HG02870 (cell line): Measurements from ENCODE around the gene ACTA2.

Experiments used
- ATAC-seq: cut with Tn5 transposase; IDR thresholded peaks from one replicate; pipeline ENCODE4 v1.9.1; 2021; ENCODE audit warnings: mild to moderate bottlenecking, moderate library complexity; ENCODE audit not compliant: unreplicated experiment

The ACTA2 gene

GRCh38 chr10:88896994-88897853 lies 55.3 kb downstream of the ACTA2 start:
- ATAC-seq, result no peak

- no peak for ATAC-seq
Measured at GRCh38 chr10:88896372-88896993, 56.1 kb downstream of the ACTA2 start.

DNA sequence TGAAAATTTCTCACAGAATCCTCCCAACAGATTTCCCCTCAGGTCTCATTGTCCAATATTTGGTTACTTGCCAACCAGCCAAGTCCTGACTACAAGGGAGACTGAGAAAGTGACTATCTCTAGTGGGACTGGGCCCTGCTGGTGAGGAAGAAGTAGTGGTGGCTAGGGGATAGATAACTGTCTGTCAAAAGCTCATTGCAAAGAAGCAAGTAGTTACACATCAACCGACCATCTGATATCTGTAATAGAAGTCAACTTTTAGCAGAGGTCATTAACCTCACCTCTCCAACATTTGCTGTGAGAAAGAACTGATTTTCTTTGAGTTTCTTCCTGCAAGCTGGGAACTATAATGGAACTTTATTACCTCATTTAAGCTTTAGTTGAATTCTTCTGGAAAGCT lies 57.3 kb downstream of the ACTA2 start:
- no peak for ATAC-seq

DNA sequence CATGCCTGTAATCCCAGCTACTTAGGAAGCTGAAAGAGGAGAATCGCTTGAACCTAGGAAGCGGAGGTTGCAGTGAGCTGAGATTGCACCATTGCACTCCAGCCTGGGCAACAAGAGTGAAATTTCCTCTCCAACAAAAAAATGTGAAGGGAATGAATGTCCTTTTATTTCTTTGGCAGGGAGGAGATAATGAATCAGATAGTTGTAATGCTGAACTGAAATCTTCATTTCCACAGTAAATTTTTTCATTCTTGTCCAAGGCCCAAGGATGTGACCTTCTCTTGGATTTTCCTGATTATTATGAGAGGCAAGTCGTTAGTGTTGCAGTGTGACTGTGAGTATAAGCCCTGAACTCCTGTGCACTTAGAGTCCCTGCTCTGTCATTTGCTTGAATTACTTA lies 59.0 kb downstream of the ACTA2 start:
- ATAC-seq, result no peak

- no peak for ATAC-seq
Measured at GRCh38 chr10:88892222-88892967, 60.2 kb downstream of the ACTA2 start.

DNA sequence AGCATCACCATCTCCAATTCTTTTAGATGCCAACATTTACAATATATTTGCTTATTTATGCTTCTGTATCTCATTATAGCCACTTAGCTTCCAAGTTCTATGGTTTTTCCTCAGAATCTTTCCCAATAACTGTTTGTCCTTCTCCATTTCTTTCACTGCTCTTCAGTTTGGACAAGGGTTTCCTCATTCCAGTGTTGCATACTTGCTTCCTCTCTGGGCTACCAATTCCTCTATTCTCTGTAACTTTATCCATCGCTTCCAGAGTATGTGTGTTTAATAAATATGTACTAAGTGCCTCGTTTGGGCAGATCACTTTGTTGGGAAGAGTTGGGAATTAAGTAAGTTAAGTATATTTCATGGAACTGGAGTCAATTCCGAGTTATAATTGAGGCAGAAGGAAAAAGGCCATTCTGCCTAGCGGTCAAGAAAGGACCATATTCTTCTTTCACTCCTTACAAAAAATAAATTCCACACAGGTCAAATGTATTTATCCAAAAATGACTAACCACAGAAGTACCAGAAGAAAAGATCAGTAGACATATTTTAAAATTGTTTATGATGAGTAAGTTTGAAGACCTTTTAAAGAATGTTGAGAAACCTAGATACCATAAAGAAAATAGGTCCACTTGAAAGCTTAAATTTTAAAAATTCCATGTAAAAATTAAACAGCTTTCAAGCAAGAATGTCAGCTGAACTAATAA lies 61.7 kb downstream of the ACTA2 start:
- ATAC-seq, result no peak

- peak; percentile 57 for ATAC-seq
Measured at GRCh38 chr10:88889559-88890337, 62.8 kb downstream of the ACTA2 start.

DNA sequence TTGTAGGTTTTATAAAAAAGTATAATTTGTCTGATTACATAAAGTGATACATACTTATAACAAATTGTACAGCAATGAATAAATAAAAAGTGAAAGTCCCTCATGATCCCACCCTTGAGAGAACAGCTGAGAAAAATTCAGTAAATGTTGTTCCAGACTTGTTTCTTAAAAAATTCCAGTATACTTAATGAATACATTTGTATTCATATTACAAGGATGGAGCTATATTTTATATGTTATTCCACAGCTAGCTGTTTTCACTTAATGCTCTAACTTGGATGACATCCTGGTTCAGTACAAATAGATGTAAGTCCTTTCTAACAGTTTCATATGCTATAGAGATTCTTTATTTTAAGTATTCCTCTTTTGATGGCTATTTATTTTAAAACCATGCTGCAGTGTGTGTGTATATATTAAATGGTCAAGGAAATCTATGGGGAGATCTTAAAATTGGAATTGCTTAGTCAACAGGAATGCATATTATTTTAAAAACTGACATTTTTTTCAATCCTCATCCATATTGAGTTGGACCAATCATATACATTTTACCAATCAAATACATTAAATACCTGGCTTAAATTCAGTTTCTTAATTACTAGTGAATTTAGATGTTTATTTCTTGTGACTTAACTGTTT lies 63.6 kb downstream of the ACTA2 start:
- no peak for ATAC-seq

- peak; percentile 60 for ATAC-seq
Measured at GRCh38 chr10:88886557-88886956, 66.0 kb downstream of the ACTA2 start.
